IPS-15b (cell line): ENCODE data around the gene SOX30.

Source experiments
- H3K27me3 ChIP-seq: one replicate; pipeline ENCODE4 v1.6.1; 2013; ENCODE audit warnings: low read length; ENCODE audit not compliant: control insufficient read depth, insufficient read depth
- H3K36me3 ChIP-seq: one replicate; pipeline ENCODE4 v1.6.1; 2013; ENCODE audit warnings: low read length; ENCODE audit not compliant: control insufficient read depth, insufficient read depth
- H3K4me1 ChIP-seq: one replicate; pipeline ENCODE4 v1.6.1; 2013; ENCODE audit warnings: mild to moderate bottlenecking, low read length; ENCODE audit not compliant: control insufficient read depth, insufficient read depth
- H3K4me3 ChIP-seq: one replicate; pipeline ENCODE4 v1.5.1; 2013; ENCODE audit warnings: low read depth, low read length
- H3K9ac ChIP-seq: one replicate; pipeline ENCODE4 v1.6.1; 2013; ENCODE audit warnings: low read depth, mild to moderate bottlenecking, low read length
- H3K9me3 ChIP-seq: one replicate; pipeline ENCODE4 v1.6.1; 2013; ENCODE audit warnings: mild to moderate bottlenecking, low read length; ENCODE audit not compliant: control insufficient read depth, insufficient read depth

The SOX30 gene

GRCh38 chr5:157616785-157617184 is 35.5 kb downstream of the SOX30 start:
- Histone ChIP-seq H3K27me3 (no peaks in the 10 kb centered on the region), H3K9me3 (no peaks in the 10 kb centered on the region), H3K4me3 (no peak overlapping the region), H3K4me1 (no peaks in the 10 kb centered on the region), H3K36me3 (no peaks in the 10 kb centered on the region), H3K9ac (no peak overlapping the region)

GRCh38 chr5:157613385-157614245 is 38.6 kb downstream of the SOX30 start:
- Histone ChIP-seq H3K27me3 (no peaks in the 10 kb centered on the region), H3K9me3 (no peaks in the 10 kb centered on the region), H3K4me1 (no peaks in the 10 kb centered on the region), H3K4me3 (no peak overlapping the region), H3K9ac (no peak overlapping the region), H3K36me3 (no peaks in the 10 kb centered on the region)

DNA sequence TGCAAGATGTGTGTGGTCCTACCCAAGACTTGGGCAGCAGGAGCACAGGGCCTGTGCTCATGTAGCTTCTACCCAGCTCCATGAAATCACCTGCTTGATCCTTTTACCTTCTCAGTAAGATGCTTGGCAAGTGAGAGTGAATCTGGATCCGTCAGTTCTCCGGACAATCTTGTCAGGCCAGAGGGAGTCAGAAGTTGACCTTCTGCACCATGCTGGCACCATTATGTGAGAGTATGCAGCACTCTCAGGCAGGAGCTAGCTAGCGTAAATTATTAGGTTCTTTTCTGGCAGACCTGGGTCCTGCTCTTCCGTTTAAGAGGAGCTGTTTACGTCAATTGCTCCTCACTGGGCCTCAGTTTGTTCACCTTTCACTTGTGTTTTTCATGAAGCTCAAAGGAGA is 39.7 kb downstream of the SOX30 start:
- H3K9ac ChIP-seq = no peak overlapping the region
- no peaks in the 10 kb centered on the region for H3K36me3 ChIP-seq
- H3K9me3 ChIP-seq = no peaks in the 10 kb centered on the region
- H3K4me3 ChIP-seq = no peak overlapping the region
- no peaks in the 10 kb centered on the region for H3K4me1 ChIP-seq
- no peaks in the 10 kb centered on the region for H3K27me3 ChIP-seq

DNA sequence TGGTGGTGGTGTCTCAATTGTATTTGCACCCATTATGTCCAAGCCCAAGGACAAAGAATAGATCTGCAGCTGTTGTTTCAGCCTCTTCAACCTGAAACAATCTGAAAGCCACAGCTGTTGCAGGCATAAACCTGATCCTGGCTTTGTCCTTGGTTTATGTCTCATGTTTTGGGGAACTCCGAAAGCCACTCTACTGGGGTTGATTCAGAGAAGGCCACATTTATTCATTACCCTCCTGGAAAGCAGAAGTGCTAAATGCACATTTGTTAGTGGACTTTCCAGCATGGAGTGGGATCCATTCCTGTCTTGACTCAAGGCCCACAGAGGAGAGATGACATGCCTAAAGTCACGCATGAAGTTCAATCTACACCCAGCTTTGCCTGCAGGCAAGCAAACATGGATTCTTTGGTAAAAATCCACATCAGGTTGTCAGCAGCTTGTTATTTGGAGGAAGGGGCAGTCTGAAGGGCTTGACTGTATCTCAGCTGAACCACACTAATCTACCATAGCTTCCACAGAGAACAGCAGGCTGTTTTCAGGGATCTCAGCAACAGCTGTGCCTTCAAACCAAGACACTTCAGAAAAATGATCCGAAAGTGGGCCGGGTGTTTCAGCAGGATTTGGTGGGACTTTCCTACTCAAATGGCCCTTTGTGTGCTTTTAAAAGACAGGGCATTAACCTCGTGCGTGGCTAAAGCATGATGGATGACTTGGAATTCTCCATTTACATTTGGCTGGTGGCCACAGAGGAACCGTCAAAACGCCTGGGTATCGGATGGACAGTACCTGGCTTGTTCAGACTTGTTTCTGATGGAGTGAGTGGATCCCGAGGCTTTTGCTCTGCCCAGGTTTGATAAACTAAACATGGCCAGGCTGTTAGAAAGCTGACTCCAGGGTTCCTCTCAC is 40.4 kb downstream of the SOX30 start:
- Histone ChIP-seq H3K9me3 (no peaks in the 10 kb centered on the region), H3K4me3 (no peak overlapping the region), H3K9ac (no peak overlapping the region), H3K27me3 (no peaks in the 10 kb centered on the region), H3K4me1 (no peaks in the 10 kb centered on the region), H3K36me3 (no peaks in the 10 kb centered on the region)

- Histone ChIP-seq H3K36me3 (no peaks in the 10 kb centered on the region), H3K4me1 (no peaks in the 10 kb centered on the region), H3K9me3 (no peaks in the 10 kb centered on the region), H3K27me3 (no peaks in the 10 kb centered on the region), H3K4me3 (no peak overlapping the region), H3K9ac (no peak overlapping the region)
These were observed 41.2 kb downstream of the SOX30 start for GRCh38 chr5:157610990-157611389.

GRCh38 chr5:157608972-157609565 is 43.2 kb downstream of the SOX30 start:
- no peaks in the 10 kb centered on the region for H3K36me3 ChIP-seq
- no peaks in the 10 kb centered on the region for H3K9me3 ChIP-seq
- H3K27me3 ChIP-seq = no peaks in the 10 kb centered on the region
- no peaks in the 10 kb centered on the region for H3K4me1 ChIP-seq
- no peak overlapping the region for H3K9ac ChIP-seq
- no peak overlapping the region for H3K4me3 ChIP-seq

DNA sequence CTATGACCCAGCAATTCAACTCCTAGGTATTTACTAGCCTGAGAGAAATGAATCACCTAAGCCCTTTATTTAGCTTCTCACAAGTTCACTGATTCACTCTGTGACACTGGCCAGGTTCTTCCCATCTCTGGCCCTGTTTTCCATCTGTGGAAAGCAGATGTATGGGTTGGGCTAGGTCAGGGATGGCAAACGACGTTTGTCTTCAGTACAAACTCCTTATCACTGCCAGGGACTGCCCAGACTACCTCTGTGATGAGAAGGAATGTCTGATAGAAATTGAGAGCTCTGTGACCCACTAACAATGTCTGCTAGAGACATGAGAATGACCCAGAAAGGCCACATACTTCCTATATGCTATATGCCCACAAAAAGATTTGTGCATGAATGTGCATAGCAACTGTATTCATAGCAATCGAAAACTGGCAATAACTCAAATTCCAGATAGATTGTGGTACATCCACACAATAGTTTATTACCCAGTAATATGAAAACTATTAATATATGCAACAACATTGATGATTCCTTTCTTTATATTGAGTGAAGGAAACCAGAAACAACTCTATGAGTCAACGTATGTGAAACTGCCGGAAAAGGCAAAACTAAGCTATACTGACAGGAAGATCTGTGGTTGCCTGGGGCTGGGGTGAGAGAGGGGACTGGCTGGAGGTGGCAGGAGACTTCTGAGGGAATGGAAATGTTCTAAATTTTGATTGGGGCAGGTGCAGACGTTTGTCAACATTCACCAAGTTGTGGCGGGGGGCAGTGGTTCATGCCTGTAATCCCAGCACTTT is 44.7 kb downstream of the SOX30 start:
- Histone ChIP-seq H3K9me3 (no peaks in the 10 kb centered on the region), H3K9ac (no peak overlapping the region), H3K4me1 (no peaks in the 10 kb centered on the region), H3K4me3 (no peak overlapping the region), H3K27me3 (no peaks in the 10 kb centered on the region), H3K36me3 (no peaks in the 10 kb centered on the region)

DNA sequence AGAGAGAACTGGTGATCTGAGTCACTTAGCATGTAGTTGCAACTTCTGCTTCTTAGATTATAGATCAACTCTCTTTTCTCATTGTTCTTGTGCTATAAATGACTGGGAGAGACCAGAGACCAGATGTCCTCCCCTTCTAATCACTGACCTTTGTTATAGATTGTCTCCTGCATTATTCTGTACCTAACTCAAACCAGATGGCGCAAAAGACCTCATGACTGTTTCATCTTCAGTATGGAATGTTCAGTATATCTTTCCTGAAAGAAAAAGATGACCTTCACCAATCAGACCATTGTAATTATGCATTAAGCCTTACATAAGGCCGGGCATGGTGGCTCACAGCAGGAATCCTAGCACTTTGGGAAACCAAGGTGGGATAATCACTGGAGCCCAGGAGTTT is 46.2 kb downstream of the SOX30 start:
- no peak overlapping the region for H3K4me3 ChIP-seq
- H3K9ac ChIP-seq = no peak overlapping the region
- no peaks in the 10 kb centered on the region for H3K4me1 ChIP-seq
- H3K27me3 ChIP-seq = no peaks in the 10 kb centered on the region
- H3K36me3 ChIP-seq = no peaks in the 10 kb centered on the region
- H3K9me3 ChIP-seq = no peaks in the 10 kb centered on the region

GRCh38 chr5:157603333-157604190 is 48.7 kb downstream of the SOX30 start:
- no peak overlapping the region for H3K9ac ChIP-seq
- H3K9me3 ChIP-seq = no peaks in the 10 kb centered on the region
- H3K4me3 ChIP-seq = no peak overlapping the region
- H3K36me3 ChIP-seq = no peaks in the 10 kb centered on the region
- no peaks in the 10 kb centered on the region for H3K4me1 ChIP-seq
- H3K27me3 ChIP-seq = no peaks in the 10 kb centered on the region

- Histone ChIP-seq H3K36me3 (no peaks in the 10 kb centered on the region), H3K9me3 (no peaks in the 10 kb centered on the region), H3K4me1 (no peaks in the 10 kb centered on the region), H3K4me3 (no peak overlapping the region), H3K9ac (no peak overlapping the region), H3K27me3 (no peaks in the 10 kb centered on the region)
These were observed 49.7 kb downstream of the SOX30 start for GRCh38 chr5:157602505-157602904.
